DLD1 (cell line): ENCODE data around the gene CCNT2.
"Not testable (repeated sequence)": the region's sequence is repeated elsewhere in the genome, so short reads cannot be mapped to it uniquely, and the experiment has no call there.

Experiments used
- in situ Hi-C: cut with HindIII; loops from 2 replicates; pipeline ENCODE4 v1.10.0; 2017; ENCODE audit warnings: low sequenced_read_pairs

Gene CCNT2

DNA sequence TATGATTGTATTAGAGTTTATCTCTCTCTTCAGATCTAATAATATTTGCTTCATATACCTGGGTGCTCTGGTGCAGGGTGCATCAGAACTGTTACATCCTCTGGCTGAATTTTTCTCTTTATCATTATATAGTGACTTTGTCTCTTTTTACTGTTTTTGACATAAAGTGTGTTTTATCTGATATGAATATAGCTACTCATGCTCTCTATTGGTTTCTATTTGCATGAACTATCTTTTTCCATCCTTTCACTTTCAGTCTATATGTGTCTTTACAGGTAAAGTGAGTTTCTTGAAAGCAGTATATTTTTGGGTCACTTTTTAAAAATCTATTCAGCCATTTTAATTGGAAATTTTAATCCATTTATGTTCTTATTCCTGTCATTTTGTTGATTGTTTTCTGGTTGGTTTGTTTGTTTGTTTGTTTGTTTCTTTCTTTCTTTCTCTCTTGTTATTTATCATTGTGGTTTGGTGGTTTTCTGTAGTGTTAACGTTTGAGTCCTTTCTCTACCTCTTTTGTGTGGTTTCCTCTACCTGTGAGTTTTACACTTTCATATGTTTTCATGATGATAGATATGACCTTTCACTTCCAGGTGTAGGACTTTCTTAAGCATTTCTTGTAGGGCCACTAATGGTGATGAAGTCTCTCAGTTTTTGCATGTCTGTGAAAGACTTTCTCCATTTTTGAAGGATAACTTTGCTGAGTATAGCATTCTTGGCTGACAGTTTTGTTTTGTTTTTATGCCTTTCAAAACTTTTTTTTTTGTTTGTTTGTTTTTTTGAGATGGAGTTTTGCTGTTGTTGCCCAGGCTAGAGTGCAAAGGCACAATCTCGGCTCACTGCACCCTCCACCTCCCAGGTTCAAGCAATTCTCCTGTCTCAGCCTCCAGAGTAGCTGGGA is 54.9 kb downstream of the CCNT2 start:
- in situ Hi-C loops = no loop called here

DNA sequence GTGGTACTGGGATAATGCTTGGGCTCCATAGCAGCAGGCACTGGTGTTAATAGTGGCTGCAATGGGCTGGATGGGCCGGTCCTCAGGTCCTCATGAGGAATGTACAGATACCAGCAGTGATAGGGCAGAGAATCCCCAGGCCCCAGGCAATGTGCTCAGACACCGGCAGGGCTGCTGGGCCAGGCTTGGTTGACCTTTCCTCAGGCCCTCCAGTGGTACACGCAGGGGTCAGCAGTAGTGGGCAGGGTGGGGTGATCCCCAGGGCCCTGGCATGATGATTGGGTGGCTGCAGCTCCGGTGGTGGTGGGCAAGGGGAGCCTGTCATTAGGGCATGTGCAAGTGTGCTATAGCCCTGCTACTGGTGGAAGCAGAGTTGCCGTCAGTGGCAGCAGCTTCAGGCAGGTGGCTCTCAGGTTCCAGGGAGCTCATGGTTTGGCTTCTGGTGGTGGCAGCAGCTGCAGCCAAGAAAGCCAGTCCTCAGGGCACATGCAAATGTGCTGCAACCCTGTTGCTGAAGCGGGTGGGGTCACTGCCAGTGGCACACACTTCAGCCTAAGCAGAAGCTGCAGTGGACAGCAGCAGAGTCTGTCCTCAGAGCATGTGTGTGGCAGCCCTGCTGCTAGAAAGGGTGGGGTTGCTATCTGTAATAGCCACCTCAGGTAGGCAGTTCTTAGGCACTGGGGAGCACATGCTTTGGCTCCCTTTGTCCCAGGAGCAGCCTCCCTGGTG is 56.8 kb downstream of the CCNT2 start:
- in situ Hi-C loops = no loop called here

DNA sequence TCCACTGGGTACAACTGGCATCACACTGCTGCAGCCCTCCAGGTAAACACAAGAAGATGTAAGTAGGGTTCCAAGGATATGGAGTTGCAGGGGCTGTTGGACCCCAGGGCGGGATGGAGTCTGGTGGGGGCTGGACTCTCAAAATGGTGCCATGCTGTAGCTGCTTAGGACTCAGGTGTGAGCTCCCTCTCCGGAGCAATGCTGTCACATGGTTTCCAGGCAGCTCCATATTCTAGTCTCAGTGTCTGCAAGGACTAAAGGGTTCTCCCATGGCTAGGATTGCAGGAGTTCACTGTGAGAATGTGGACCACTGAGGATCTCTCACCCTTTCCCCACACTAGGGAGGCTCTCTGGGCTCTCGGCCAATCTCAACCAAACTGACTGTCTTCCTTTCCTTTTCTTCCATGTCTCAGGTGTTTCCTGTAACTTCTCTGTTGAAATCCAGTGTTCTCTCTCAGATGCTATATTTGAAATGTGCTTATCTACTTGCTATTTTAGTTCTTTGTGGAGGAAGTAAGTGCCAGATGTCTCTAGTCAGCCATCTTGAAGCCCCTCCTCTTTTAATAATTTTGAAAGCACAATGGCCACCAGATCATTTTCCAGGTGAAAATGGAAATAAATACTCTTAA is 57.6 kb downstream of the CCNT2 start:
- in situ Hi-C loops = no loop called here

- in situ Hi-C loops = not testable (repeated sequence)
Observed at GRCh38 chr2:134977104-134977503, 58.5 kb downstream of the CCNT2 start.

GRCh38 chr2:134979221-134979620 is 60.6 kb downstream of the CCNT2 start:
- in situ Hi-C loops = no loop called here

GRCh38 chr2:134980639-134981038 is 62.0 kb downstream of the CCNT2 start:
- in situ Hi-C loops = no loop called here

DNA sequence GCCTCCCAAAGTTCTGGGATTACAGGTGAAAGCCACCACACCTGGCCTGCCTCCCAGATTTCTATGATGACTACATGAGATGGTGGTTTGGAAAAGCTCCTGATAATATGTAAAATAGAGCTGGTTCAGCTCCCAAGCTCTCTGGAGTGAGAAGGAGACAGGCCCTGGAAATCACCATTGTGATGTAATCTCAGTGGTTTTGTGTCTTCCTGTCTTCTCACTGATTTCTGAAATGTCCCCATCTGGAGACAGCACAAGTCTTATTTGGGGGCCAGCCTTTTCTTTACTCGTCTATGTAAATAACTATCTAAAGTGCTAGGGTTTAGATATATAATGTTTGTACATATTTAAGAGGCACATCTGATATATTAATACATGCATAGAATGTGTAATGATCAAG is 64.0 kb downstream of the CCNT2 start:
- in situ Hi-C loops = no loop called here

DNA sequence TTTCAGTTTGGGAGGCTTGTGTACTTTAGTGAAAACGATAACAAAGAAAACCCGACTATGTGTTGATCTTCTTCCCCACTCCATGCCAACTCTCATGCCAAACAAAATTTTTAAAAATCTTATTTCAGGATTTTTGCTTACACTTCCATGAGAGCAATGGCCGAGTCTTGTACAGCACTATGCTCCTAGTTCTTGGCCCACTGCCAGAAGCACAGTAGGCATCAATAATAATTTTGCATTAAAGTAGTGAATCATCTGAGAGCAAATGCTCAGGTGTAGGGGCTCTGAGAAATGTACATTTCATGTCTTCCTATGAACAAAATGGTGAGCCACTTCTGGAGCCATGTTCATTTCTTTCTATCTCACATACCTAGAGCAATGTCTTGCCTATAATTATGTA is 66.4 kb downstream of the CCNT2 start:
- in situ Hi-C loops = no loop called here

DNA sequence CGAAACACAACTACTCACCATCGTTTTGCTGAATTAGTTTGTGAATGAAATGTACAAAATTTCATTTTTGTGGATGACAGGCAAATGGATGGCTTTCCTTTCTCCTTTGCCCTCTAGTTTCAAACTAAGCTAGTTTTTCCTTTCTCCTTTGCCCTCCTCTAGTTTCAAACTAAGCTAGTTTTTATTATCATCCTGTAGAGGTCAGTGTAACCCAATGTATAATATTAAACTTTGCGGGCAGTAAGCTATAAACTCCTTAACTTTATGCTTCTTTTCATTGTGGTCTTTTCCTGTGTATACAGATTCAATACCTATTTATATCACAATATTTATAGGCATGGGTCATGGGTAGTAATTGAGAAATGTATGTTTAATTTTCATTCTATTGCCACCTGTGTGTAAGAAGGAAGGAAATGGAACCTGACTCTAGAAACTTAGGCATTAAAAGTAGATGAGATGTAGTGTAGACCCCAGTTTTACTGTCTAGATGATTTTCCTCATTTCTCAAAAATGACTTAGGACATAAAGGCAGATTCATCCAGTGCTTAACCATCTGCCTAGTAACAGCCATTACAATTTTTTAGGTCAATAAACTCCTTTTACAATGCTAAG is 70.5 kb downstream of the CCNT2 start:
- in situ Hi-C loops = no loop called here

GRCh38 chr2:134999521-134999920 is 80.9 kb downstream of the CCNT2 start:
- in situ Hi-C loops = no loop called here

GRCh38 chr2:135002836-135003235 is 84.2 kb downstream of the CCNT2 start:
- in situ Hi-C loops = no loop called here

- in situ Hi-C loops = no loop called here
Observed at GRCh38 chr2:135004005-135004746, 85.6 kb downstream of the CCNT2 start.

DNA sequence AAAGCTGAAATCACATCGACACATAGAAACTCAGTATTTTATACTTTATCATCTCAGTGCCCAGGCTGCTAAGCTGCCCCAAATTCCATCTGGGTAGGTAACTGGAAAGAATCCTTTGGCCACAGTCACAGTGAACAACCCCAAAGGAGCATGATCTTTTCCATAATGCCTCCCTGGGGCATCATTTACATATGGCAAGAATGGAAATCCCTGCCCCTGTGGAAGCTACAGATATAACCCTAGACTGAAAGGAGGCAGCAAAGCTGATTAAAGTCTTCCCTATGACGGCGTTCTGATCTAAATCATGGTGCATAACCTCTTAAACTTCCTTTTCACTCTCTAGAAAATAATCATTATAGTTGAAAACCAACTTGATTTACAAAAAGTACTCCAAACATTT is 87.1 kb downstream of the CCNT2 start:
- in situ Hi-C loops = no loop called here
